WTC11 (cell line): ENCODE results near the gene PACSIN1. TPM values are rescaled to one million over a fixed set of nuclear protein-coding genes. Genes with fewer than 3 reads are reported as not detected.
A peak's percentile ranks its signal among the peaks of the same experiment; 100 is the strongest.

Source experiments
- ATAC-seq: fragments of 200-7000 bp; cut with Tn5 transposase; 2 replicates; pipeline ENCODE4 v1.10.0; 2021; ENCODE audit warnings: mild to moderate bottlenecking, moderate library complexity
- CTCF ChIA-PET: fragments of 300-600 bp; sonication (Branson Sonifier 250); formaldehyde crosslinking; loops from one replicate; lab custom pipeline; 2021; ENCODE audit warnings: antibody characterized with exemption; lab: Charles Lee
- POLR2A ChIA-PET: fragments of 350-600 bp; sonication (Branson Sonifier 250); formaldehyde crosslinking; loops from one replicate; lab custom pipeline; 2021; ENCODE audit warnings: antibody characterized with exemption; lab: Charles Lee
- DNase-seq: peaks from one replicate; pipeline ENCODE4 v3.0.0; 2021; ENCODE audit warnings: low spot score
- H3K27ac Mint-ChIP-seq: 2 replicates; pipeline ENCODE4 v1.8.0; 2021; ENCODE audit warnings: mixed read lengths
- H3K27me3 Mint-ChIP-seq: 2 replicates; pipeline ENCODE4 v1.8.0; 2021; ENCODE audit warnings: low read depth, mild to moderate bottlenecking, moderate library complexity, mixed read lengths
- H3K36me3 Mint-ChIP-seq: 2 replicates; pipeline ENCODE4 v1.8.0; 2021; ENCODE audit warnings: mixed read lengths
- H3K4me1 Mint-ChIP-seq: 2 replicates; pipeline ENCODE4 v1.8.0; 2022; ENCODE audit warnings: mixed read lengths
- H3K4me3 Mint-ChIP-seq: 2 replicates; pipeline ENCODE4 v1.8.0; 2021; ENCODE audit warnings: mild to moderate bottlenecking, moderate library complexity, mixed read lengths
- H3K9me3 Mint-ChIP-seq: 2 replicates; pipeline ENCODE4 v1.8.0; 2021; ENCODE audit warnings: mixed read lengths
- CBFB ChIP-seq: sonication (generic); formaldehyde crosslinking; IDR thresholded peaks from 2 replicates; pipeline ENCODE4 v1.8.1; 2022; ENCODE audit warnings: mild to moderate bottlenecking, low read depth, missing genetic modification reagents
- FOXP1 ChIP-seq: sonication (generic); formaldehyde crosslinking; IDR thresholded peaks from 2 replicates; pipeline ENCODE4 v1.8.0; 2022; ENCODE audit warnings: missing genetic modification reagents, mild to moderate bottlenecking, moderate library complexity, borderline replicate concordance
- NFATC4 ChIP-seq: fragments of 250-450 bp; sonication (Bioruptor Pico); IDR thresholded peaks from 2 replicates; pipeline ENCODE4 v1.9.0; 2021; ENCODE audit warnings: mild to moderate bottlenecking
- OVOL2 ChIP-seq: fragments of 250-450 bp; sonication (Bioruptor Pico); IDR thresholded peaks from 2 replicates; pipeline ENCODE4 v1.9.0; 2021; ENCODE audit warnings: mild to moderate bottlenecking, borderline replicate concordance
- RORB ChIP-seq: fragments of 250-450 bp; sonication (Bioruptor Pico); IDR thresholded peaks from 2 replicates; pipeline ENCODE4 v1.9.0; 2021; ENCODE audit warnings: mild to moderate bottlenecking
- SP1 ChIP-seq: sonication (generic); formaldehyde crosslinking; conservative IDR thresholded peaks from 2 replicates; pipeline ENCODE4 v1.8.1; 2022; ENCODE audit warnings: missing genetic modification reagents
- total RNA-seq: library from RNA; stranded (reverse); gene quantifications from 3 replicates; pipeline ENCODE4 v1.2.3, GENCODE V29; 2021
- TF ChIP-seq, protein P1 (sequence below): sonication (generic); formaldehyde crosslinking; IDR thresholded peaks from 2 replicates; pipeline ENCODE4 v1.8.0; 2022; ENCODE audit warnings: missing genetic modification reagents
- TF ChIP-seq, protein P2 (sequence below): fragments of 250-450 bp; sonication (Bioruptor Pico); IDR thresholded peaks from 2 replicates; pipeline ENCODE4 v1.9.0; 2021; ENCODE audit warnings: moderate library complexity, mild to moderate bottlenecking, inconsistent platforms, borderline replicate concordance
- TF ChIP-seq, protein P3 (sequence below): sonication (generic); formaldehyde crosslinking; IDR thresholded peaks from 2 replicates; pipeline ENCODE4 v1.8.1; 2022; ENCODE audit warnings: low read depth, missing genetic modification reagents, borderline replicate concordance
- TF ChIP-seq, protein P4 (sequence below): fragments of 250-450 bp; sonication (Bioruptor Pico); IDR thresholded peaks from 2 replicates; pipeline ENCODE4 v2.1.2; 2022; ENCODE audit warnings: mild to moderate bottlenecking, moderate library complexity
- TF ChIP-seq, protein P5 (sequence below): fragments of 250-450 bp; sonication (Bioruptor Pico); conservative IDR thresholded peaks from 2 replicates; pipeline ENCODE4 v1.9.0; 2021; ENCODE audit warnings: mild to moderate bottlenecking
- TF ChIP-seq, protein P6 (sequence below): sonication (generic); formaldehyde crosslinking; conservative IDR thresholded peaks from 2 replicates; pipeline ENCODE4 v1.8.1; 2023; ENCODE audit warnings: mild to moderate bottlenecking, low read depth, missing genetic modification reagents, moderate library complexity
- TF ChIP-seq, protein P7 (sequence below): sonication (generic); formaldehyde crosslinking; IDR thresholded peaks from 2 replicates; pipeline ENCODE4 v1.8.0; 2023; ENCODE audit warnings: mild to moderate bottlenecking, missing genetic modification reagents

PACSIN1 gene
- total RNA-seq, 1 experiment from 2014 or later: 12.6 TPM

DNA sequence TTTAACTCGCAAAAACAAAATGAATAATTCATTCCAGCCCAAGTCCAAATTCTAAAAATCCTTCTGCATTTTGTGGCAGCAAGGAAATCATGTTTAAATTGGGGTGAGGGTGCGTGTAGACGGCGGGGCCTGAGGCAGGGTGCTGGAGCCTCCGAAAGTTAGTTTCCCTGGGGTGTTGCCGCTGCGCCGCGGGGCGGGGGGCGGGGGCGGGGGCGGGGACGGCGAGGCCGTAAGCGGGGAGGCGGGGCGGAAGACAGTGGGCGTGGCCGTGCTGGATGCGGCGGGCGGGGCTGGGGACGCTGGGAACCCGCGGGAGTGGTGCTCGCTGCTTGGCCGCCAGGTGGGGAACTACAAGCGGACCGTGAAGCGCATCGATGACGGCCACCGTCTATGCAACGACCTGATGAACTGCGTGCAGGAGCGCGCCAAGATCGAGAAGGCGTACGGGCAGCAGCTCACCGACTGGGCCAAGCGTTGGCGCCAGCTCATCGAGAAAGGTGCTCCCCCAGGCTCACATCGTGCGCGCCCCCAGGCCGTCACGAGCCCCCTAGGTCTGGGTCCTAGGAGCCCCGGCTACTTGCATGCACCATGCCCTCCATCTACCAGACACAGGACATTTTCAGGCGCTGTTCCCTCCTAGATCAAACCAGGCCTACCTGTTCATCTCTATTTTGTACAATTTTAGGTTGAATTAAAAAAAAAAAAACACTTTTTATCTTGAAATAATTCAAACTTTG lies 61.3 kb downstream of the PACSIN1 start (continued):
- no peak for TF ChIP-seq RORB (CRISPR knock-in tag)
- TF ChIP-seq SP1: peak; percentile 94
- TF ChIP-seq OVOL2 (CRISPR knock-in tag): no peak
- TF ChIP-seq, protein P1, sequence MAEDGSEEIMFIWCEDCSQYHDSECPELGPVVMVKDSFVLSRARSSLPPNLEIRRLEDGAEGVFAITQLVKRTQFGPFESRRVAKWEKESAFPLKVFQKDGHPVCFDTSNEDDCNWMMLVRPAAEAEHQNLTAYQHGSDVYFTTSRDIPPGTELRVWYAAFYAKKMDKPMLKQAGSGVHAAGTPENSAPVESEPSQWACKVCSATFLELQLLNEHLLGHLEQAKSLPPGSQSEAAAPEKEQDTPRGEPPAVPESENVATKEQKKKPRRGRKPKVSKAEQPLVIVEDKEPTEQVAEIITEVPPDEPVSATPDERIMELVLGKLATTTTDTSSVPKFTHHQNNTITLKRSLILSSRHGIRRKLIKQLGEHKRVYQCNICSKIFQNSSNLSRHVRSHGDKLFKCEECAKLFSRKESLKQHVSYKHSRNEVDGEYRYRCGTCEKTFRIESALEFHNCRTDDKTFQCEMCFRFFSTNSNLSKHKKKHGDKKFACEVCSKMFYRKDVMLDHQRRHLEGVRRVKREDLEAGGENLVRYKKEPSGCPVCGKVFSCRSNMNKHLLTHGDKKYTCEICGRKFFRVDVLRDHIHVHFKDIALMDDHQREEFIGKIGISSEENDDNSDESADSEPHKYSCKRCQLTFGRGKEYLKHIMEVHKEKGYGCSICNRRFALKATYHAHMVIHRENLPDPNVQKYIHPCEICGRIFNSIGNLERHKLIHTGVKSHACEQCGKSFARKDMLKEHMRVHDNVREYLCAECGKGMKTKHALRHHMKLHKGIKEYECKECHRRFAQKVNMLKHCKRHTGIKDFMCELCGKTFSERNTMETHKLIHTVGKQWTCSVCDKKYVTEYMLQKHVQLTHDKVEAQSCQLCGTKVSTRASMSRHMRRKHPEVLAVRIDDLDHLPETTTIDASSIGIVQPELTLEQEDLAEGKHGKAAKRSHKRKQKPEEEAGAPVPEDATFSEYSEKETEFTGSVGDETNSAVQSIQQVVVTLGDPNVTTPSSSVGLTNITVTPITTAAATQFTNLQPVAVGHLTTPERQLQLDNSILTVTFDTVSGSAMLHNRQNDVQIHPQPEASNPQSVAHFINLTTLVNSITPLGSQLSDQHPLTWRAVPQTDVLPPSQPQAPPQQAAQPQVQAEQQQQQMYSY (CRISPR knock-in tag): no peak

DNA sequence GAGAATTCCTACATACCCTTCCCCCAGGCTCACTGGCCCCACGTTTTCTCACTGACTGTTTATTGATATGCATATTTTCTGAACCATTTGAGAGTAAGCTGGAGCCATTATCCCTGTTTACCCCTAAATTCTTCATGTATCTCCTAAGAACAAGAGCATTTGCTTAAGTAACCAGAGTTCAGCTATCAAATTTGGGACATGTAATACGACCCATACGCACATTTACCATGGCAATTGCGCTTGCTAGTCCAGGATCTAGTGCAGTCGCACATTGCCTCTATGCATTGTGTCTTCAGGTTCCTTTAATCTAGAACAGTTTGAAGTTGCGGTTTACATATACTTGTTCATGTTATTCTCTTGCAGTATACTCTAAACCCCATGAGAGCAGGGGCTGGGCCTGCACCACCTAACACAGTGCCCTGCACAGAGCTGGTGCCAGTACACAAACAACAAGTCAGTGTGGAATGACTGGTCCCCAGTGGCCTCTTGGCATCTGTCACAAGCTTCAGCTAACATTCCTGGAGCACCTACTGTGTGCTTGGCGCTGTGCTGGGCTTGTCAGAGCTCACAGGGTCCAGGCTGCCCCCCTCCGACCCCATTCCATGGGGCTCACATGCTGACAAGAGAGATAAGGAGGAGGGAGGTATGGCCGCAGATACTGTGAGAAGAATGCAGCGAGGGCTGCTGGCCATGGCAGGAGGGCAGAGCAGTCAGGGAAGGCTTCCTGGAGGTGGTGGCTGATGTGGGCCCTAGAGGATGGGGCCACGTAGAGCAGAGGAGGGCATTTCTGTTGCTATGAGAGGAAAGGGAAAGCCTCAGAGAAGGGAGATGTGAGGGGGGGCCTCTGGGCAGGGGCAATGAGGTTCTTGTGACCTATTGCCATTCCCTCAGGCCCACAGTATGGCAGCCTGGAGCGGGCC lies 62.1 kb downstream of the PACSIN1 start:
- Mint-ChIP-seq H3K9me3 (no peaks in the 10 kb centered on the region), H3K36me3 (no peaks in the 10 kb centered on the region), H3K27ac (no peak overlapping the region; the same call in 1 of the 2 replicates), H3K4me3 (peak overlapping the region; percentile 66), H3K4me1 (peaks cover 25% of the 10 kb centered on the region), H3K27me3 (no peaks in the 10 kb centered on the region)
- no peak for DNase-seq
- ChIA-PET POLR2A (no interaction called here), CTCF (interaction anchor here (0.9 to 3.4 kb wide), 9 partner anchors 12 to 473 kb away, joined by 3 to 34 read pairs (median 4); no protein-coding TSS in a partner anchor)
- no peak for ATAC-seq
- TF ChIP-seq, protein P2, sequence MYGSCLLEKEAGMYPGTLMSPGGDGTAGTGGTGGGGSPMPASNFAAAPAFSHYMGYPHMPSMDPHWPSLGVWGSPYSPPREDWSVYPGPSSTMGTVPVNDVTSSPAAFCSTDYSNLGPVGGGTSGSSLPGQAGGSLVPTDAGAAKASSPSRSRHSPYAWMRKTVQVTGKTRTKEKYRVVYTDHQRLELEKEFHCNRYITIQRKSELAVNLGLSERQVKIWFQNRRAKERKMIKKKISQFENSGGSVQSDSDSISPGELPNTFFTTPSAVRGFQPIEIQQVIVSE (CRISPR knock-in tag): no peak
- TF ChIP-seq, protein P3, sequence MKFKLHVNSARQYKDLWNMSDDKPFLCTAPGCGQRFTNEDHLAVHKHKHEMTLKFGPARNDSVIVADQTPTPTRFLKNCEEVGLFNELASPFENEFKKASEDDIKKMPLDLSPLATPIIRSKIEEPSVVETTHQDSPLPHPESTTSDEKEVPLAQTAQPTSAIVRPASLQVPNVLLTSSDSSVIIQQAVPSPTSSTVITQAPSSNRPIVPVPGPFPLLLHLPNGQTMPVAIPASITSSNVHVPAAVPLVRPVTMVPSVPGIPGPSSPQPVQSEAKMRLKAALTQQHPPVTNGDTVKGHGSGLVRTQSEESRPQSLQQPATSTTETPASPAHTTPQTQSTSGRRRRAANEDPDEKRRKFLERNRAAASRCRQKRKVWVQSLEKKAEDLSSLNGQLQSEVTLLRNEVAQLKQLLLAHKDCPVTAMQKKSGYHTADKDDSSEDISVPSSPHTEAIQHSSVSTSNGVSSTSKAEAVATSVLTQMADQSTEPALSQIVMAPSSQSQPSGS (CRISPR knock-in tag): no peak
- TF ChIP-seq, protein P4, sequence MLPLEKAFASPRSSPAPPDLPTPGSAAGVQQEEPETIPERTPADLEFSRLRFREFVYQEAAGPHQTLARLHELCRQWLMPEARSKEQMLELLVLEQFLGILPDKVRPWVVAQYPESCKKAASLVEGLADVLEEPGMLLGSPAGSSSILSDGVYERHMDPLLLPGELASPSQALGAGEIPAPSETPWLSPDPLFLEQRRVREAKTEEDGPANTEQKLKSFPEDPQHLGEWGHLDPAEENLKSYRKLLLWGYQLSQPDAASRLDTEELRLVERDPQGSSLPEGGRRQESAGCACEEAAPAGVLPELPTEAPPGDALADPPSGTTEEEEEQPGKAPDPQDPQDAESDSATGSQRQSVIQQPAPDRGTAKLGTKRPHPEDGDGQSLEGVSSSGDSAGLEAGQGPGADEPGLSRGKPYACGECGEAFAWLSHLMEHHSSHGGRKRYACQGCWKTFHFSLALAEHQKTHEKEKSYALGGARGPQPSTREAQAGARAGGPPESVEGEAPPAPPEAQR (CRISPR knock-in tag): no peak
- TF ChIP-seq, protein P5, sequence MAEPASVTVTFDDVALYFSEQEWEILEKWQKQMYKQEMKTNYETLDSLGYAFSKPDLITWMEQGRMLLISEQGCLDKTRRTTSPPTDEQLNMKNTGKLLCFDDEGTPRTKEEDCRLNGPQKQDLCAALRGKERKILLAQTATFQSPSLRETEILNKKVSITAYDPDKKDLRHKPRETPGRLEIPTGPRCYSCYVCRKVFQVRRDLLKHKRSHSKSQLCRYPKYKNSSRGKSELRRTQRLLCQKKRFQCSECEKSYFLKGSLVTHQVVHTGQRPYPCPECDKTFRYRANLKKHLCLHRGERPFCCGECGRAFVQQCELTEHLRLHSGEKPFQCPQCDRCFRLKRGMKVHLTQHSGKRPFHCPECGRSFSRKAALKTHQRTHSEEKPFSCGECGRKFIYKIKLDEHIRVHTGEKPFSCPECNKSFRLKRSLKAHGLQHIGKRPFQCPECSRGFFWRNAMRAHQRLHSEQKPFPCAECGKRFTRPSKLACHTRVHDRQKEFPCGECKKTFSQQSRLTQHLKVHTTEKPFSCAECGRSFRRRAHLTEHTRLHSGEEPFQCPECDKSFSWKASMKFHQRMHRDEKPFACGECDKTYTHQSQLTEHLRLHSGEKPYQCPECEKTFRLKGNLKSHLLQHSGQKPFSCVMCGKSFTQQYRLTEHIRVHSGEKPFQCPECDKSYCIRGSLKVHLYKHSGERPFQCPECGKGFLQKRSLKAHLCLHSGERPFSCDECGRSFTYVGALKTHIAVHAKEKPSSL (CRISPR knock-in tag): no peak
- TF ChIP-seq RORB (CRISPR knock-in tag) (no peak), CBFB (CRISPR knock-in tag) (no peak), NFATC4 (CRISPR knock-in tag) (no peak), FOXP1 (CRISPR knock-in tag) (no peak)
- TF ChIP-seq, protein P6, sequence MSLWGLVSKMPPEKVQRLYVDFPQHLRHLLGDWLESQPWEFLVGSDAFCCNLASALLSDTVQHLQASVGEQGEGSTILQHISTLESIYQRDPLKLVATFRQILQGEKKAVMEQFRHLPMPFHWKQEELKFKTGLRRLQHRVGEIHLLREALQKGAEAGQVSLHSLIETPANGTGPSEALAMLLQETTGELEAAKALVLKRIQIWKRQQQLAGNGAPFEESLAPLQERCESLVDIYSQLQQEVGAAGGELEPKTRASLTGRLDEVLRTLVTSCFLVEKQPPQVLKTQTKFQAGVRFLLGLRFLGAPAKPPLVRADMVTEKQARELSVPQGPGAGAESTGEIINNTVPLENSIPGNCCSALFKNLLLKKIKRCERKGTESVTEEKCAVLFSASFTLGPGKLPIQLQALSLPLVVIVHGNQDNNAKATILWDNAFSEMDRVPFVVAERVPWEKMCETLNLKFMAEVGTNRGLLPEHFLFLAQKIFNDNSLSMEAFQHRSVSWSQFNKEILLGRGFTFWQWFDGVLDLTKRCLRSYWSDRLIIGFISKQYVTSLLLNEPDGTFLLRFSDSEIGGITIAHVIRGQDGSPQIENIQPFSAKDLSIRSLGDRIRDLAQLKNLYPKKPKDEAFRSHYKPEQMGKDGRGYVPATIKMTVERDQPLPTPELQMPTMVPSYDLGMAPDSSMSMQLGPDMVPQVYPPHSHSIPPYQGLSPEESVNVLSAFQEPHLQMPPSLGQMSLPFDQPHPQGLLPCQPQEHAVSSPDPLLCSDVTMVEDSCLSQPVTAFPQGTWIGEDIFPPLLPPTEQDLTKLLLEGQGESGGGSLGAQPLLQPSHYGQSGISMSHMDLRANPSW: no peak
- TF ChIP-seq, protein P7, sequence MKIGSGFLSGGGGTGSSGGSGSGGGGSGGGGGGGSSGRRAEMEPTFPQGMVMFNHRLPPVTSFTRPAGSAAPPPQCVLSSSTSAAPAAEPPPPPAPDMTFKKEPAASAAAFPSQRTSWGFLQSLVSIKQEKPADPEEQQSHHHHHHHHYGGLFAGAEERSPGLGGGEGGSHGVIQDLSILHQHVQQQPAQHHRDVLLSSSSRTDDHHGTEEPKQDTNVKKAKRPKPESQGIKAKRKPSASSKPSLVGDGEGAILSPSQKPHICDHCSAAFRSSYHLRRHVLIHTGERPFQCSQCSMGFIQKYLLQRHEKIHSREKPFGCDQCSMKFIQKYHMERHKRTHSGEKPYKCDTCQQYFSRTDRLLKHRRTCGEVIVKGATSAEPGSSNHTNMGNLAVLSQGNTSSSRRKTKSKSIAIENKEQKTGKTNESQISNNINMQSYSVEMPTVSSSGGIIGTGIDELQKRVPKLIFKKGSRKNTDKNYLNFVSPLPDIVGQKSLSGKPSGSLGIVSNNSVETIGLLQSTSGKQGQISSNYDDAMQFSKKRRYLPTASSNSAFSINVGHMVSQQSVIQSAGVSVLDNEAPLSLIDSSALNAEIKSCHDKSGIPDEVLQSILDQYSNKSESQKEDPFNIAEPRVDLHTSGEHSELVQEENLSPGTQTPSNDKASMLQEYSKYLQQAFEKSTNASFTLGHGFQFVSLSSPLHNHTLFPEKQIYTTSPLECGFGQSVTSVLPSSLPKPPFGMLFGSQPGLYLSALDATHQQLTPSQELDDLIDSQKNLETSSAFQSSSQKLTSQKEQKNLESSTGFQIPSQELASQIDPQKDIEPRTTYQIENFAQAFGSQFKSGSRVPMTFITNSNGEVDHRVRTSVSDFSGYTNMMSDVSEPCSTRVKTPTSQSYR (CRISPR knock-in tag): no peak
